HG03342 (cell line): ENCODE results near the gene RPL4.

Experiments
- ATAC-seq: cut with Tn5 transposase; IDR thresholded peaks from one replicate; pipeline ENCODE4 v1.9.1; 2021; ENCODE audit warnings: mild to moderate bottlenecking, moderate library complexity; ENCODE audit not compliant: unreplicated experiment

RPL4 gene

DNA sequence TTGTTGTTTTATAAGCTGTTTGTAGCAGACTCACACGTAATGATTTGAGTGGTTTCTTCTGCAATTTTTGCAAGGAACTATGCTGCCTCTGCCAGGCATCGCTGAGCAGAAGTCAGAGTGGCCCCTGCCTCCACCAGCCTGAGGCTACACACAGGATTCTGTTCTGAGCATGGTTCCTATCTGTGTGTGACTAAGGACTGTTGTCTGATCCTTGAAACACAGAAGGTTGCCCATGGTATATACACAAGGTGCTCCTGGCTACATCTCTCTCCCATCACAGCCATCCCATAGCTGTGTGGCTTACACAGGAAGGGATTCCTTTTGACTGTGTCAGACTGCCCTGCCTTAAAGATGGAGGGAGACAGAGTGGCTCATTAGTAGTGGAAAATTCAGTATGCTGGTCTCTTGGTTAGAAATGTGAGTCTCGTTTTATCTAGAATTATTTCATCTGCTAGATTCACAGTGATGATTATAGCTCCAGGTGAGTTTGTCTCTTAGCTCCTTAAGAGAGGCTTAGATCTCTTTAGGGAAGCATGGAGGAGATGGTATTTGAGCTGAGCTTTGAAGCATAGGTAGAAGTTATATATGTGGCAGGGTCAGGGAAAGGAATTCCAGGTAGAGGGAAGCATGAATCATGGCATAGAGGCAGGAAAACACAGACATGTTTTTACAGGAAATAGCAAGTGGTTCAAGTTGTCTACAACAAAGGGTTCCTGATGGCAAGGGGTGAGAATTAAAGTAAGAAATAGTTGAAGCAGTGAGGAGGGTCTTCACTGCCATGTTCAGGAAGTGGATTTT, 44.6 kb downstream of the RPL4 start:
- ATAC-seq: no peak

DNA sequence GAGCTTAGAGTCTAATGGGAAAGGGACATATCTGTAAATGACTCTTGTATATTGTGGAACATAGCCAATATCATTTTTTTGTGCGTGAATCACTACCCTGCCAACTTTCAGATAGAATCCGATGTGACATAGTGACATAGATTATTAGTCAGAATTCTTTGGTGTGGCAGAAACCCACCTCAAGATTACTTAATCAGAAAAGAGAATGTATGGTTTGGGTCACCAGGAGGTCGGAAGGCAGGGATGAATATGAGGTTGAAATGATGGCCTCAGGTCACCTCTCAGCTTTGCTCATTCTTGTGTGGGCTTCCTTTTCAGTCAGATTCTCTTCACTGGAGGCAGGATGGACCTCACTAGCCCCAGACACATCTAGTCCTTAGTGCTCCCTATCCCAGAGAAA, 48.4 kb downstream of the RPL4 start:
- ATAC-seq: no peak

DNA sequence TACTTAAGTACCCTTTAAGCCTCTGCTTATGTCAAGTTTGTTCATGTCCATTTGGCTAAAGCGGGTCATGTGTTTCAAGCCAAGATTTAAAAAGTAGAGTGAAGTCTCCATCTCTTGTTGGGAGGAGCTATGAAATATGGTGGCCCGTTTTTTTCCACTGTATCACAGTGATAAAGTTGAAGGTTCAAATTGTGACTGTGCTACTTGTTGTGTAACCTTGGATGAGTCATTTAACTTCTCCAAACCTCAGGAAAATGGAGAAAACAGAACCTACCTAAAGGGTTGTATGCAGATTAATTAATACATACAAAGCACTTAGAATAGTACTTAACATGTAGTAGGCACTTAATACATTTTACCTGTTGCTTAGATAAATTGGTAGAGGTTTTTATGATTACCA, 50.5 kb downstream of the RPL4 start:
- no peak for ATAC-seq

DNA sequence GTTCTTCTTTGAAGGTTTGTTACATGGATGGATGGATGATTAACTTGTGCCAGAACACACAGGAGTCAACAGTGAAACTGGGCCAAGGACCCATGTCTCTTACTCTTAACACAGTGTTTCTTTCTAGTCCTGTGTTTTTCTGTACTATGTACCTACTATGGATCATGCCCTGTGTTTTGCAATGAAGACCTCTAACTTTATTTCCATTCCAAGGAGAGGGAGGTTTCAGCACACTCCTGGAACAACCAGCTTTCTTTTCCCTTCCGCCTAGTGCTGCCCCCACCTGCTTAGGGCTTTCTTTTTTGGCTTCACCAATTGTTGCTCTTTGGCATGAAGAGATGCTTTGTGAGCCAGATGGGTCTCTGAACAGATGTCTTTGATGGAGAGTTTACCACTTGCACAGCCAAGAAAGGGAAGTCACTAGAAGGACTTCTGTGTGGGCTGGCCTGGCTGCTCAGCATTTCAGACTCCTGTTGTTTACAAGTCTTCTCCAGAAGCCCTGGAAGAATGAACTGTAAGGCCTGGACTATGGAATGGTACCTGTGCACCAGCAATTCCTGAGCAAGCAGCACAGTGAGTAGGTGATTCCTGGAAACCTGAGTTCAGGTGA, 51.6 kb downstream of the RPL4 start:
- ATAC-seq: no peak

DNA sequence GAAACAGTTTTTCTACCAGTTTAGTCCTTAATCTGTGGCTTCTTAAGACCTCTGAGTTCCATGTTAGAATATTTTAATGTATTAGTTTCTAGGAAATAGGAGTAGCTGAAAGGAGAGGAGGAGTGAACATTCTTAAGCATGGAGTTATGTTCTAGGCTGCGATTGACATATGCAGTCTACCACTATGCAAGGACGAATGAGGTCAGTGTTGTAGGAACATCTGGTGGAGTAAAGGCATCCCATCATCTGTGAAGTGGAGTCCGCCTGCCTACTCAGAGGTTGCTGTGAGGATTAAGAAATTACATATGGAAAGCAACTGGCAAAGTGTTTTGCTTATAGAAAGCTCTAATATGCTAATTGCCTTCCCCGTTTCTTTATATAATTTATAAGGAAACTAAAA, 52.2 kb downstream of the RPL4 start:
- no peak for ATAC-seq
